ES-I3 (cell line): ENCODE data around the gene CISH.

Source experiments
- H3K36me3 ChIP-seq: 2 replicates; pipeline ENCODE4 v1.6.1; 2013; ENCODE audit warnings: mild to moderate bottlenecking, low read length, control low read depth, moderate library complexity; ENCODE audit not compliant: insufficient read depth
- H3K4me1 ChIP-seq: 2 replicates; pipeline ENCODE4 v1.6.1; 2013; ENCODE audit warnings: mild to moderate bottlenecking, control low read depth, low read length; ENCODE audit not compliant: insufficient read depth
- H3K9ac ChIP-seq: 2 replicates; pipeline ENCODE4 v1.6.1; 2013; ENCODE audit warnings: low read depth, mild to moderate bottlenecking, low read length, moderate library complexity
- H3K9me3 ChIP-seq: 2 replicates; pipeline ENCODE4 v1.6.1; 2013; ENCODE audit warnings: mild to moderate bottlenecking, low read length, moderate library complexity; ENCODE audit not compliant: control insufficient read depth, insufficient read depth

CISH gene

DNA sequence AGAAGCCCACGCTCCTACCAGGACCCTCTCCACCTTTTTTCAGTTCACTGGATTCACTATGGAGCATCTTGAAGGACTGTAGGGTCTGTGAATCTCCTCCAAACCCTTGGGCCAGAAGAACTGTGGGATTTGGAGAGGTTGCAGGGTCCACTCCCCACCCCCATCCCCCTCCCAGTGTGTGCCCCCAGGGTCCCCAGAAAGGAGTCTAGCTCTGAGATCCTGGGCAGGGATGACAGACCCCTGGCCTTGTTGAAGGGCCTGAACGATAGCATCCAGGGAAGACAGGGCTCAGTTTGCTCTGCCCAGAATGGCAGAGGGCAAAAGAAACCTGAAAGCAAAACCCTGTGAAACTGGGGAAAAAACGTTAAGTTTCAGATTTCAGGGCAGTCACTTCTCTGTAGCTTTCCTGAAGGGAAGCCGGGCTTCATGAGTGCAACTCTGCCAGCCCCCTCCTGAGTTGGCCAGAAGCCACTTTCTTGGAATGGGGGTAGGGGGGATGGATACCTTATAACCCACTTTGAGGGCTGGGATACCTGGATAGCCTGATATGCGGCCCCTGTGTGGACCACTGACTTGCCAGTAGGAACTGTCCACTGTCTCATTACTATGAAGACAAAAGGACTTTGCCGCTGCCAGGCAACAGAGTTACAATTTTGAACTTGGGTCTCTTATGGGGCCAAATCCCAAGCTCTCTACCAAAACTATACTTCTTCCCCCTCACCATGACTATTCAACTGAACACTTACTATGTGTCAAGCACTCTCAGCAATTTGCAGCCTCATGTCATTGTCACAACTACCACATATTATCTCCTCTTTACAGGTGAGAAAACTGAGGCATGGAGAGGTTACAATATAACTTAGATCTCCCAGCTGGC is 1.6 kb upstream of the CISH start:
- Histone ChIP-seq H3K4me1 (peaks cover 11% of the 10 kb centered on the region; the same call in 1 of the 2 replicates), H3K9ac (no peak overlapping the region)

DNA sequence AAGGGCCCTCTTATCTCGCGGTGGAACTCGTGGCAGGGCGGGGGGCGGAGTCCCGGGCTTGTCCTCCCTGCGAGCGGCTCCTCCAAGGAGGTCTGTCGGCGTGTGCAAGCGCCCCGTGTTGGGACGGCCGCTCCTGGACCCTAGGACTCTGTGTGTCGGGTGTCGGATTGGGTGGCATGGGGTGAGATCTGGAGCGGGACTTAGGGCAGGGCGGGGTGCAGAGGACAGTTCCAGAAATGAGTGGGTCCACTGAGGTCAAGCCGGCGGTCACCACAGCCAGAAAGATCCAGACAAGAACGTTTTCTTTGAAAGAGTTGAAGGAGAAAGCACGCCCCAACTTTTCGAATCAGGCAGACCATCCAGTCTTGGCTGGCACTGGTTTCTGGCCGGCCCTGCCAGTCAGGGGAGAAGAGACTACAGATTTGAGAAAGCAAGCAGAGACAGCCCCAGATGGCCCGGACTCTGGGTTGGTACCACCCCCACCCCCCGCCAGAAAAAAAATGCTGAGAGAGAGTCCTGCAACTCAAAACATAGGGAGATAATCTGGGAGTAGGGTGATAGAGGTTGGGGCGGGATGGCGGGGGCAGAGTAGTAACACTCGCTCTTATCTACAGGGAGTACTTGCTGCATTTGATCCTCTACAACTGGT is 784 bp upstream of the CISH start:
- Histone ChIP-seq H3K9me3 (no peaks in the 10 kb centered on the region), H3K36me3 (no peaks in the 10 kb centered on the region), H3K9ac (peak overlapping the region; percentile 64; the same call in 1 of the 2 replicates), H3K4me1 (peaks cover 4% of the 10 kb centered on the region; the same call in 1 of the 2 replicates)

More for the DNA sequence above, 1.6 kb upstream of the CISH start:
- Histone ChIP-seq H3K9me3 (no peaks in the 10 kb centered on the region), H3K36me3 (no peaks in the 10 kb centered on the region)

- H3K4me1 ChIP-seq: peaks cover 4% of the 10 kb centered on the region; the same call in 1 of the 2 replicates
Observed at GRCh38 chr3:50610992-50611463, 546 bp downstream of the CISH start.

DNA sequence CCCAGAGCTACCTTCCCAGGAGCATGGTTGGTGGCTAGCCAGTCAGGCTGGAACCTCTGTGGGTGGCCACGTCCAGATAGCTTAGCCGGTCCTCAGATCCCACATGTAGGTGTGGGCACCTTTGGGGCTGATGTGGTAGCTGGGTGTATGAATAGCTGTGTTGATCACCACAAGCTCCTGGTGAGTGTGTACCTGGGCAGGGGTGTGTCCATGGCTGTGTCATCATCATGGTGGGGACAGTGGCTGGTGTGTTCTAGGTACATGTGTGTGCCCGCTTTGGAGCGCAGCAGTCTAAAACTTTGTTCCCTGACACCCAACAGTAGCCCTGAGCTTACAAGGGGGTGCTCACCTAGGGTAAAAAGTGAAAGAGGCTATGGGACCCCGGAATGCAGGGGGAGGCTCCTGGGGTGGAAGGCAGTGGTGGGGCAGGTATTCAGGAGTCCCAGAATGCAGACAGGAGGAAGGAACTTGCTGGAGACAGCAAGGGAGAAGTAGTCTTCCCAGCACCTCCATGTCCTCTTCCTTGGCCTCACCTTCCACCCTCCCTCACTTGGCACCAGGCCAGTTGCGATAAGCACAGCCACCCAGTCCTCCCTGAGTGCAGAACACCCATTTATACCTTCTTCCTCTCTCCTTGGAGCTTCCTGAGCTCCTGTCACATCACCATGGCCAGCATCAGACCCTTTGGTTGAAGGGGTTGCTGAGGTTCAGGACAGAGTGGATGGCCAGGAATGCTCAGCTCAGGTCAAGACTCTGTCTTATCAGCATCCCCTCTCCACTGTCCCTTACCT is 1.2 kb downstream of the CISH start:
- Histone ChIP-seq H3K4me1 (peaks cover 4% of the 10 kb centered on the region; the same call in 1 of the 2 replicates), H3K9ac (no peak overlapping the region)

More at GRCh38 chr3:50610992-50611463, 546 bp downstream of the CISH start:
- no peaks in the 10 kb centered on the region for H3K36me3 ChIP-seq
- peak overlapping the region; percentile 64 for H3K9ac ChIP-seq
- no peaks in the 10 kb centered on the region for H3K9me3 ChIP-seq

GRCh38 chr3:50609763-50610085 is 1.9 kb downstream of the CISH start:
- H3K9me3 ChIP-seq: no peaks in the 10 kb centered on the region
- H3K4me1 ChIP-seq: peaks cover 4% of the 10 kb centered on the region; the same call in 1 of the 2 replicates
- H3K36me3 ChIP-seq: no peaks in the 10 kb centered on the region
- H3K9ac ChIP-seq: no peak overlapping the region

More for the DNA sequence above, 1.2 kb downstream of the CISH start:
- H3K9me3 ChIP-seq: no peaks in the 10 kb centered on the region
- no peaks in the 10 kb centered on the region for H3K36me3 ChIP-seq

- Histone ChIP-seq H3K9me3 (no peaks in the 10 kb centered on the region), H3K4me1 (peaks cover 4% of the 10 kb centered on the region; the same call in 1 of the 2 replicates), H3K36me3 (no peaks in the 10 kb centered on the region), H3K9ac (no peak overlapping the region)
Observed at GRCh38 chr3:50609071-50609762, 2.4 kb downstream of the CISH start.

DNA sequence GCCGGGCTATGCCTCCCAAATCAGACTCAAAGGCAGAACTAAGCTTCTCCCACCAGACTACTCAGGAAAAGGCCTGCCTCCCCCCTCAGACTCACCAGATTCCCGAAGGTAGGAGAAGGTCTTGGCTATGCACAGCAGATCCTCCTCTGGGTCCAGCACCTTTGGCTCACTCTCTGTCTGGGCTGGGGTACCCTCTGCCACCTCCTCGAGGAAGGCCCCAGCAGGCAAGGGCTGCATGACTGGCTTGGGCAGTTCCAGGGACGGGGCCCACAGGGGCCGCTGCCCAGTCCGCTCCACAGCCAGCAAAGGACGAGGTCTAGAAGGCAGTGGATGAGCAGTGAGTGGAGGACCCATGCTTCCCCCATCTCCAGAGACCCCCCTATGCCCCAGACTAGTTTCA is 3.3 kb downstream of the CISH start:
- H3K9ac ChIP-seq: no peak overlapping the region

DNA sequence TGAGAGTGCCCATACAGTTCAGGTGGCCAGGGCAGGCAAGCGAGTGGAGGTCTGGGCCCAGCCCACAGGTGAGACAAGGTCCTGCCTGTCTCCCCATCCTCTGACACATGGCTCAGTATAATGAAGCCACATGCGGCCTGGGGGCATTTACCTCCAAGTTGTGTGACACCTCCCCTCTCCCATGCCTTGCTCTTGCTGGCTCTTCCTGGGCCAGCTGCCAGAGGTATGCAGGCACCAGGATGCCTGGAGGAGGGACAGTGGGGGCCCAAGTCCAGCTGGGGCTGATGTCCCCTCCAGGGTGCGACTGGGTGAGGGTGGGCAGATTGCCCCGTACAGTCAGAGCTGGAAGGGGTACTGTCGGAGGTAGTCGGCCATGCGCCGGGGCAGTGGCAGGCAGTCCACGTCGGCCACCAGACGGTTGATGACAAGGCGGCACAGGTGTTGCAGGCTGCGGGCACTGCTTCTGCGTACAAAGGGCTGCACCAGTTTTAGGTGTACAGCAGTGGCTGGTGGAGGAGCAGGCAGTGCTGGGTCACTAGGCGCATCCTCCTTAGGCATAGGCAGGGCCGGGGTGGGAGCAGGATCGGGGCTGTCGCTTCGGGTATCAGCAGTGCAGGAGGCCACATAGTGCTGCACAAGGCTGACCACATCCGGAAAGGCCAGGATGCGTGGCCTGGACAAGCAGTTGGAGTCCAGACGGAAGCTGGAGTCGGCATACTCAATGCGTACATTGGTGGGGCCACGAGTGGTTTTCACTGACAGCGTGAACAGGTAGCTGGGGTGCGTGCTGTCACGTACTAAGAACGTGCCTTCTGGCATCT is 4.1 kb downstream of the CISH start:
- H3K9ac ChIP-seq: no peak overlapping the region
- H3K9me3 ChIP-seq: no peaks in the 10 kb centered on the region
- peaks cover 4% of the 10 kb centered on the region; the same call in 1 of the 2 replicates for H3K4me1 ChIP-seq
- H3K36me3 ChIP-seq: no peaks in the 10 kb centered on the region

More for the DNA sequence above, 3.3 kb downstream of the CISH start:
- Histone ChIP-seq H3K4me1 (peaks cover 4% of the 10 kb centered on the region; the same call in 1 of the 2 replicates), H3K9me3 (no peaks in the 10 kb centered on the region), H3K36me3 (no peaks in the 10 kb centered on the region)

GRCh38 chr3:50606596-50606995 is 5.0 kb downstream of the CISH start:
- Histone ChIP-seq H3K4me1 (peaks cover 5% of the 10 kb centered on the region; the same call in 1 of the 2 replicates), H3K36me3 (no peaks in the 10 kb centered on the region), H3K9ac (no peak overlapping the region), H3K9me3 (no peaks in the 10 kb centered on the region)

DNA sequence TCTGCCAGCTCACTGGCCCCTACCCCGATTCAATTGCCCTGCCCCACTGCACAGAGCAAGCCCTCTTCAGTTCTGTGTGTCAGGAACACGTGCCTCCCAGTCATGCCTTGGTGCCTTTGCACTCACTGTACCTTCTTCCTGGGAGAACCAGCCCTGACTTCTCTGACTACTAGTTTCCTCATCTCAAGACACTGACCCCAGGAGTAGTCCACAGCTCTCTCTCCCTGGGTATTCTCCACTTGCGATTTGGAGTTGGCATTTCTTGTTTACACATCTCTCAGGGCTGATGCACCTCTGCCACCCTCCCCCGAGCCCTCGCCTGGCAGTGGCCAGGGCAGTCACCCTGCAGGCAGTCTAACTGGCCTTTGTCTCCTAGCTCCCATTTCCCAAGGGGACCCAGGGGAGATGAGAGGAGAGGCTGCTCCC is 5.7 kb downstream of the CISH start:
- H3K9ac ChIP-seq: no peak overlapping the region

DNA sequence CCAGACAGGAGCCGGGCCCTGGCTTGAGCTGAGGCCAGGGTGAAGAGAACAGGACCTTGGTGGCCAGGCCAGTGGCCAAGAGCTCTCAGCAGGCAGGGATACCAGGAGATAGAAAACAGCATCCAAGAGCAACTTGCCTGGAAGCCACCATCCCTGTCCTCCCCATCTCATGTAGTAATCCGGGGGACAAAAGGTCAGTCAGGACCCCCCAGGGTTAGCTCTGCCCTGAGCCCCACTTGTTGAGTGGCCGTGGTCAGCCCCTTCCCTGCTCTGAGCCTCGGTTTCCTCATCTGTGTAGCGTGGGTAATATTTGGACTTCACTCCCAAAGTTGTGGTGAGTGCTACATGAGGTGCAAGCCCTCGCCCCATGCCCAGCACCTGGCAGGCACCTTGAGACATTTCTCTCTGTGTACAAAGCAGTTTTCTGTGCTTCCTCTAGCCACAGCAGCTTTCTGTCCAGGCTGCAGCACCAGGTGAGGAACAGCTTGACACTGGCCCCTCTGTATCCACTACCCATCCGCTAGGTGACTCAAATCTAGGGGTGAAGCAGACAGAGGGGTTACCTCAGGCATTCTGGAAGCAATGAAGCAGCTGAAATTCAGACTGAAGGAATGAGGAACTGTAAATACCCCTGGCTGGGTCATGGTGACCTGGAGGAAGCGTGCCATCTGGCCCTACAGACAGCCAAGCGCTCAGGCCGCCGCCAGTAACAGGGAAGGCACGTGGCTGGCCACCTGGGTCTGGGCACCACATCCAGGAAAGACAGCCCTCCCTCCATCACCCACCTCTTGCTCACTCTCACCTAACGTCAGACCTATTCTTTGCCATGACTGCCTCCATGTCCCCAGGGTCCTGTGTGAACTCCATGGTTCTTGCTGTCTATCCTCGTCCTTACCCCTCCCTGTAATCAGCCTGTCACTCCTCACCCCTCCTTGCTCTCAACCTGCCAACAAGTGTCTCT is 6.7 kb downstream of the CISH start:
- Histone ChIP-seq H3K9me3 (no peaks in the 10 kb centered on the region), H3K9ac (no peak overlapping the region), H3K36me3 (no peaks in the 10 kb centered on the region), H3K4me1 (peaks cover 6% of the 10 kb centered on the region; the same call in 1 of the 2 replicates)

More for the DNA sequence above, 5.7 kb downstream of the CISH start:
- H3K36me3 ChIP-seq: no peaks in the 10 kb centered on the region
- H3K9me3 ChIP-seq: no peaks in the 10 kb centered on the region
- peaks cover 10% of the 10 kb centered on the region; the same call in 1 of the 2 replicates for H3K4me1 ChIP-seq

DNA sequence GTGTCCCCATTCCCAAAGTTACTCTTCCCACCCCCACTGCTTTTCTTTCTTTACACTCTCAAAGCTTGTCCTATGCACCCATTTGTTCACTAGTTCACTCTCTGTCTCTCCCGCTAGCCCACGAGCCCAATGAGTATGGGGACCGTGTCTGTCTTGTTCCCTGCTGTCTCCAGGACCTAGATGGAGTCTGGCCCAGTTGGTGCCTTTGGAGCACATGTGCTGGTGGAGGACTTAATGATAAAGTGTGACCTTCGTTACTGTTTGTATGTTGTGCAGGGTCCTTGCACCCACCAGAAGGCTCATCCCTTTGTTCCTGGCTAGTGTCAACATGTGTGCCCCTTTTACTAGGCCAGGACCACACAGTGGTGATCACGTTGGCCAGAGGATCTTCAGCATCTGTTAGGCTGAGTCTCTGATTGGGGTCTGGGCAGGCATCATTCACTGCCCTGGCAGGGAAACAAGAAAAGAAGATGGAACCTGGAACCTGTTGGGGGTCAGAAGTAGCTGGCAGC is 7.4 kb downstream of the CISH start:
- no peaks in the 10 kb centered on the region for H3K36me3 ChIP-seq
- H3K4me1 ChIP-seq: peaks cover 6% of the 10 kb centered on the region; the same call in 1 of the 2 replicates
- H3K9ac ChIP-seq: no peak overlapping the region
- no peaks in the 10 kb centered on the region for H3K9me3 ChIP-seq
